Neural cell (in vitro differentiated cells): ENCODE measurements around the gene GRK3. TPM values are rescaled to one million over a fixed set of nuclear protein-coding genes. Genes with fewer than 3 reads are reported as not detected.

Source experiments
- H2AFZ ChIP-seq: fragments of 200-600, 300-800 bp; sonication (generic), shearing (Covaris generic); 2 replicates; pipeline ENCODE4 v1.6.0; 2014; ENCODE audit warnings: low read depth, mild to moderate bottlenecking, antibody characterized with exemption, low read length, moderate library complexity
- H3F3A ChIP-seq: fragments of 200-600 bp; shearing (Covaris generic); 2 replicates; pipeline ENCODE4 v1.6.1; 2016; ENCODE audit warnings: mild to moderate bottlenecking, moderate library complexity, mixed read lengths, antibody characterized with exemption, low read length; ENCODE audit not compliant: insufficient read depth, poor library complexity, severe bottlenecking
- H3K27ac ChIP-seq: fragments of 200-600, 300-800 bp; sonication (generic), shearing (Covaris generic); 2 replicates; pipeline ENCODE4 v1.5.1; 2014; ENCODE audit warnings: mild to moderate bottlenecking, low read length, moderate library complexity
- H3K27me3 ChIP-seq: fragments of 300-800, 200-600 bp; sonication (generic), shearing (Covaris generic); 2 replicates; pipeline ENCODE4 v1.6.0; 2014; ENCODE audit warnings: mild to moderate bottlenecking, low read depth, low read length, moderate library complexity; ENCODE audit not compliant: insufficient read depth
- H3K36me3 ChIP-seq: fragments of 300-800, 200-600 bp; sonication (generic), shearing (Covaris generic); 2 replicates; pipeline ENCODE4 v1.5.1; 2014; ENCODE audit warnings: mild to moderate bottlenecking, antibody characterized with exemption, low read length, moderate library complexity; ENCODE audit not compliant: insufficient read depth
- H3K4me2 ChIP-seq: fragments of 300-800, 200-600 bp; sonication (generic), shearing (Covaris generic); 2 replicates; pipeline ENCODE4 v1.6.0; 2014; ENCODE audit warnings: mild to moderate bottlenecking, low read length
- H3K4me3 ChIP-seq: fragments of 300-800, 200-600 bp; sonication (generic), shearing (Covaris generic); 2 replicates; pipeline ENCODE4 v1.5.1; 2014; ENCODE audit warnings: mild to moderate bottlenecking, low read length, moderate library complexity
- H3K79me2 ChIP-seq: fragments of 200-600 bp; shearing (Covaris generic); replicated peaks from 2 replicates; pipeline ENCODE4 v1.6.0; 2014; ENCODE audit warnings: mild to moderate bottlenecking, low read length, moderate library complexity; ENCODE audit not compliant: insufficient read depth
- H3K9ac ChIP-seq: fragments of 300-800, 200-600 bp; sonication (generic), shearing (Covaris generic); 2 replicates; pipeline ENCODE4 v1.6.1; 2016; ENCODE audit warnings: mild to moderate bottlenecking, low read length, mixed read lengths
- H3K9me2 ChIP-seq: fragments of 200-600 bp; shearing (Covaris generic); 2 replicates; pipeline ENCODE4 v1.6.1; 2016; ENCODE audit warnings: mild to moderate bottlenecking, low read length, mixed read lengths; ENCODE audit not compliant: insufficient read depth
- H3K9me3 ChIP-seq: fragments of 200-600, 300-800 bp; sonication (generic), shearing (Covaris generic); 2 replicates; pipeline ENCODE4 v1.6.1; 2016; ENCODE audit warnings: mild to moderate bottlenecking, mixed run types, low read length, moderate library complexity, mixed read lengths
- H4K20me1 ChIP-seq: fragments of 200-600 bp; shearing (Covaris generic); 2 replicates; pipeline ENCODE4 v1.6.1; 2016; ENCODE audit warnings: mild to moderate bottlenecking, mixed run types; ENCODE audit not compliant: insufficient read depth
- EP300 ChIP-seq: fragments of 450-650 bp; conservative IDR thresholded peaks from 2 replicates; pipeline ENCODE4 v1.6.1; 2014; ENCODE audit warnings: antibody characterized with exemption, mild to moderate bottlenecking, moderate library complexity; ENCODE audit not compliant: poor library complexity, severe bottlenecking
- EZH2 ChIP-seq: fragments of 200-600, 300-800 bp; shearing (Covaris generic), sonication (generic); IDR thresholded peaks from 2 replicates; pipeline ENCODE4 v1.6.1; 2014; ENCODE audit warnings: antibody characterized with exemption, low read length, borderline replicate concordance, mild to moderate bottlenecking; ENCODE audit not compliant: insufficient read depth, poor library complexity, severe bottlenecking
- MXI1 ChIP-seq: fragments of 450-650 bp; conservative IDR thresholded peaks from 2 replicates; pipeline ENCODE4 v1.6.1; 2014; ENCODE audit warnings: antibody characterized with exemption, mild to moderate bottlenecking; ENCODE audit not compliant: poor library complexity, severe bottlenecking
- POLR2AphosphoS5 ChIP-seq: IDR thresholded peaks from 2 replicates; pipeline ENCODE4 v1.6.1; 2012
- RAD21 ChIP-seq: fragments of 450-650 bp; conservative IDR thresholded peaks from 2 replicates; pipeline ENCODE4 v1.6.1; 2014; ENCODE audit warnings: antibody characterized with exemption, mild to moderate bottlenecking, moderate library complexity
- SMC3 ChIP-seq: fragments of 450-650 bp; conservative IDR thresholded peaks from 2 replicates; pipeline ENCODE4 v1.6.1; 2014; ENCODE audit warnings: antibody characterized with exemption, mild to moderate bottlenecking, moderate library complexity; ENCODE audit not compliant: poor library complexity
- TAF1 ChIP-seq: IDR thresholded peaks from 2 replicates; pipeline ENCODE4 v1.6.1; 2012; ENCODE audit warnings: low read depth
- polyA plus RNA-seq: library from polyadenylated mRNA; depleted of rRNA; stranded (reverse); fragments of >200 nt; gene quantifications from 2 replicates; pipeline ENCODE4 v1.2.3, GENCODE V29; 2014
- TF ChIP-seq, protein P1 (sequence below): IDR thresholded peaks from 2 replicates; pipeline ENCODE4 v1.6.1; 2012; ENCODE audit warnings: borderline replicate concordance
- TF ChIP-seq, protein P2 (sequence below): fragments of 450-650 bp; IDR thresholded peaks from 2 replicates; pipeline ENCODE4 v1.5.1; 2014; ENCODE audit warnings: antibody characterized with exemption, mild to moderate bottlenecking, moderate library complexity; ENCODE audit not compliant: poor library complexity, severe bottlenecking

Gene GRK3
- polyA plus RNA-seq, 1 donor from 2014 or later: 9.8 TPM

DNA sequence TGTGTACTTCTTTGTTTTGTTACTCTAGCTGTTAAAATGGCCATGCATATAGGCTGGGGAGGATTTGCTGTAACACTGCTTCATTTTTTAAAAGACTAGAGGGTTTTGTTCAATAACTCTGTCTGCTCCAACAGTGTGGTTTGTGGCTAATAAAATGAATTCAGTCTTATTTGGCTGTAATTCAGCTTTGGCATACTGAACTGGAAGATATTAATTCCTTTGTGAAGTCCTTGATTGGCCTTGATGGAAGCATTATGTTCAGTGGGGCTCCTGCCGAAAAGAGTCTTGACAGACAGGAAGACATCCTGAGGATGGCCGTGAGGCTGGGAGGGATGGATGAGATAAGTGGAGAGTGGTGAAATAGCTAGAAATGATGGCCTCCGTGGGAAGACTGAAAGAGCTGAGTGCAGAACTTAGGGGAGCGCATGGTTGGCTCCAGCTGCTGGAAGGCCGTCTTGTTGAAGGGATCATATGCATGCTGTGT lies 132.7 kb downstream of the GRK3 start:
- Histone ChIP-seq H3K27ac (no peak overlapping the region), H3K4me3 (no peak overlapping the region), H2AFZ (no peak overlapping the region)

DNA sequence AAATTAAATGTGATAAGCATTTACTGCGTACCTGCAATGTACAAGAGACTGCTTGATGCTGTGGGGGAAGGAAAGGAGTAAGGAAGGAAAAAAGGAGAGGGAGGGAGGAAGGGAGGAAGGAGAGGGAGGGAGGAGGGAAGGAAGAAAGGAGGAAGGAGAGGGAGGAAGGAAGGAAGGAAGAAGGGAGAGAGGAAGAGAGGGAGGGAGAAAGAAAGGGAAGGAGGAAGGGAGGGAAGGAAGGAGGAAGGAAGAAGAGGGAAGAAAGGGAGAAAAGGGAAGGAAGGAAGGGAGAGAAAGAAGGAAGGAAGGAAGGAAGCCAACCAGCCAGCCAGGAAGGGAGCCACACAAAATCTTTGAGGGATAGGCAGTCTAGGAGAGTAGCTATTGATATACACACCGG lies 133.5 kb downstream of the GRK3 start:
- Histone ChIP-seq H3K79me2 (no peaks in the 10 kb centered on the region), H2AFZ (no peak overlapping the region), H3K4me3 (no peak overlapping the region), H3K9me3 (no peaks in the 10 kb centered on the region), H3K9ac (no peak overlapping the region), H3K9me2 (no peaks in the 10 kb centered on the region), H3K27ac (no peak overlapping the region), H3K4me2 (no peak overlapping the region), H3K36me3 (no peaks in the 10 kb centered on the region), H3F3A (no peaks in the 10 kb centered on the region), H4K20me1 (no peaks in the 10 kb centered on the region), H3K27me3 (no peaks in the 10 kb centered on the region)
- TF ChIP-seq MXI1: no peak
- TF ChIP-seq POLR2AphosphoS5: no peak
- TF ChIP-seq, protein P1, sequence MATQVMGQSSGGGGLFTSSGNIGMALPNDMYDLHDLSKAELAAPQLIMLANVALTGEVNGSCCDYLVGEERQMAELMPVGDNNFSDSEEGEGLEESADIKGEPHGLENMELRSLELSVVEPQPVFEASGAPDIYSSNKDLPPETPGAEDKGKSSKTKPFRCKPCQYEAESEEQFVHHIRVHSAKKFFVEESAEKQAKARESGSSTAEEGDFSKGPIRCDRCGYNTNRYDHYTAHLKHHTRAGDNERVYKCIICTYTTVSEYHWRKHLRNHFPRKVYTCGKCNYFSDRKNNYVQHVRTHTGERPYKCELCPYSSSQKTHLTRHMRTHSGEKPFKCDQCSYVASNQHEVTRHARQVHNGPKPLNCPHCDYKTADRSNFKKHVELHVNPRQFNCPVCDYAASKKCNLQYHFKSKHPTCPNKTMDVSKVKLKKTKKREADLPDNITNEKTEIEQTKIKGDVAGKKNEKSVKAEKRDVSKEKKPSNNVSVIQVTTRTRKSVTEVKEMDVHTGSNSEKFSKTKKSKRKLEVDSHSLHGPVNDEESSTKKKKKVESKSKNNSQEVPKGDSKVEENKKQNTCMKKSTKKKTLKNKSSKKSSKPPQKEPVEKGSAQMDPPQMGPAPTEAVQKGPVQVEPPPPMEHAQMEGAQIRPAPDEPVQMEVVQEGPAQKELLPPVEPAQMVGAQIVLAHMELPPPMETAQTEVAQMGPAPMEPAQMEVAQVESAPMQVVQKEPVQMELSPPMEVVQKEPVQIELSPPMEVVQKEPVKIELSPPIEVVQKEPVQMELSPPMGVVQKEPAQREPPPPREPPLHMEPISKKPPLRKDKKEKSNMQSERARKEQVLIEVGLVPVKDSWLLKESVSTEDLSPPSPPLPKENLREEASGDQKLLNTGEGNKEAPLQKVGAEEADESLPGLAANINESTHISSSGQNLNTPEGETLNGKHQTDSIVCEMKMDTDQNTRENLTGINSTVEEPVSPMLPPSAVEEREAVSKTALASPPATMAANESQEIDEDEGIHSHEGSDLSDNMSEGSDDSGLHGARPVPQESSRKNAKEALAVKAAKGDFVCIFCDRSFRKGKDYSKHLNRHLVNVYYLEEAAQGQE: no peak
- TF ChIP-seq EP300: no peak
- TF ChIP-seq EZH2: no peak
- TF ChIP-seq RAD21: no peak
- TF ChIP-seq, protein P2, sequence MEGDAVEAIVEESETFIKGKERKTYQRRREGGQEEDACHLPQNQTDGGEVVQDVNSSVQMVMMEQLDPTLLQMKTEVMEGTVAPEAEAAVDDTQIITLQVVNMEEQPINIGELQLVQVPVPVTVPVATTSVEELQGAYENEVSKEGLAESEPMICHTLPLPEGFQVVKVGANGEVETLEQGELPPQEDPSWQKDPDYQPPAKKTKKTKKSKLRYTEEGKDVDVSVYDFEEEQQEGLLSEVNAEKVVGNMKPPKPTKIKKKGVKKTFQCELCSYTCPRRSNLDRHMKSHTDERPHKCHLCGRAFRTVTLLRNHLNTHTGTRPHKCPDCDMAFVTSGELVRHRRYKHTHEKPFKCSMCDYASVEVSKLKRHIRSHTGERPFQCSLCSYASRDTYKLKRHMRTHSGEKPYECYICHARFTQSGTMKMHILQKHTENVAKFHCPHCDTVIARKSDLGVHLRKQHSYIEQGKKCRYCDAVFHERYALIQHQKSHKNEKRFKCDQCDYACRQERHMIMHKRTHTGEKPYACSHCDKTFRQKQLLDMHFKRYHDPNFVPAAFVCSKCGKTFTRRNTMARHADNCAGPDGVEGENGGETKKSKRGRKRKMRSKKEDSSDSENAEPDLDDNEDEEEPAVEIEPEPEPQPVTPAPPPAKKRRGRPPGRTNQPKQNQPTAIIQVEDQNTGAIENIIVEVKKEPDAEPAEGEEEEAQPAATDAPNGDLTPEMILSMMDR: no peak
- TF ChIP-seq SMC3: no peak
- no peak for TF ChIP-seq TAF1

More for the DNA sequence above, 132.7 kb downstream of the GRK3 start:
- H3F3A ChIP-seq: no peaks in the 10 kb centered on the region
- no peak overlapping the region for H3K4me2 ChIP-seq
- no peaks in the 10 kb centered on the region for H3K36me3 ChIP-seq
- no peaks in the 10 kb centered on the region for H4K20me1 ChIP-seq
- H3K9me3 ChIP-seq: no peaks in the 10 kb centered on the region
- no peaks in the 10 kb centered on the region for H3K9me2 ChIP-seq
- H3K27me3 ChIP-seq: no peaks in the 10 kb centered on the region
- no peaks in the 10 kb centered on the region for H3K79me2 ChIP-seq
- no peak overlapping the region for H3K9ac ChIP-seq
- TF ChIP-seq, protein P2: no peak
- TF ChIP-seq, protein P1: no peak
- TF ChIP-seq EZH2 (no peak), POLR2AphosphoS5 (no peak)
